A549 (cell line): Measurements from ENCODE around the gene HLX.

ENCODE experiments used
- BCL3 ChIP-seq: fragments of >200 bp; sonication (Bioruptor Twin); formaldehyde crosslinking; IDR thresholded peaks from 3 replicates; pipeline ENCODE4 v1.6.1; 2016
- CEBPB ChIP-seq, 2 experiments: fragments of >200 bp in 1 of 2; sonication (Bioruptor Twin) in 1 of 2; formaldehyde crosslinking in 1 of 2; IDR thresholded peaks; 2 replicates each; pipeline ENCODE4 v1.6.1; 2012 to 2016
- CTCF ChIP-seq: fragments of >200 bp; sonication (Bioruptor Twin); formaldehyde crosslinking; IDR thresholded peaks from 3 replicates; pipeline ENCODE4 v1.5.1; 2016
- EP300 ChIP-seq, 2 experiments: fragments of >200 bp; sonication (Bioruptor Twin); formaldehyde crosslinking; IDR thresholded peaks; 2 replicates in 1 of 2; 3 replicates in 1 of 2; pipeline ENCODE4 v1.6.1; 2016 to 2017
- ESRRA ChIP-seq: fragments of 150-350 bp; IDR thresholded peaks from 2 replicates; pipeline ENCODE4 v1.6.1; 2014; ENCODE audit warnings: mild to moderate bottlenecking, low read length, borderline replicate concordance
- HOXA7 ChIP-seq: fragments of 250-450 bp; sonication (Bioruptor Pico); IDR thresholded peaks from 2 replicates; pipeline ENCODE4 v1.5.0; 2020; ENCODE audit warnings: mild to moderate bottlenecking, moderate library complexity
- MAX ChIP-seq: IDR thresholded peaks from 2 replicates; pipeline ENCODE4 v1.6.1; 2012
- NR3C1 ChIP-seq: fragments of >200 bp; sonication (Bioruptor Twin); formaldehyde crosslinking; IDR thresholded peaks from 3 replicates; pipeline ENCODE4 v1.6.1; 2017
- PHF8 ChIP-seq: fragments of 200-600 bp; sonication (generic); IDR thresholded peaks from 2 replicates; pipeline ENCODE4 v1.6.1; 2016; ENCODE audit warnings: low read depth, mild to moderate bottlenecking, antibody characterized with exemption, moderate library complexity, borderline replicate concordance
- POLR2A ChIP-seq: IDR thresholded peaks from 2 replicates; pipeline ENCODE4 v1.6.1; 2012; ENCODE audit warnings: mild to moderate bottlenecking, low read length
- RAD21 ChIP-seq, 2 experiments: fragments of >200 bp in 1 of 2; sonication (Bioruptor Twin) in 1 of 2; formaldehyde crosslinking in 1 of 2; IDR thresholded peaks in 1 of 2; conservative IDR thresholded peaks in 1 of 2; 2 replicates in 1 of 2; 3 replicates in 1 of 2; pipeline ENCODE4 v1.6.1; 2012 to 2018; ENCODE audit warnings: inconsistent platforms in 1 of 2
- RFX5 ChIP-seq: fragments of 450-650 bp; IDR thresholded peaks from 2 replicates; pipeline ENCODE4 v1.7.1; 2014; ENCODE audit warnings: antibody characterized with exemption, mild to moderate bottlenecking, moderate library complexity
- USF2 ChIP-seq: fragments of 450-650 bp; IDR thresholded peaks from 2 replicates; pipeline ENCODE4 v1.6.1; 2014; ENCODE audit warnings: antibody characterized with exemption
- ZC3H11A ChIP-seq: fragments of 450-650 bp; IDR thresholded peaks from 2 replicates; pipeline ENCODE4 v1.6.1; 2014; ENCODE audit warnings: antibody characterized with exemption, mild to moderate bottlenecking

- TF ChIP-seq POLR2A (no peak), ZC3H11A (no peak), RFX5 (no peak), CEBPB (IDR thresholded peaks at IDR 0.05) (no peak), PHF8 (no peak), HOXA7 (CRISPR knock-in tag) (no peak), RAD21 (conservative IDR thresholded peaks at IDR 0.05 in 1 of 2, IDR thresholded peaks at IDR 0.05 in 1 of 2) (no peak), MAX (no peak), CTCF (no peak), NR3C1 (no peak), ESRRA (no peak), BCL3 (no peak), USF2 (no peak), EP300 (IDR thresholded peaks at IDR 0.05) (no peak)
These were observed 38.4 kb downstream of the HLX start for GRCh38 chr1:220917535-220918209.
